SK-N-SH treated with all-trans-retinoic acid at 6 μM for 48 hours (cell line): ENCODE measurements around the gene SLC4A4.

Experiments used
- GLIS3 ChIP-seq: fragments of 250-450 bp; sonication (Bioruptor Pico); IDR thresholded peaks from 2 replicates; pipeline ENCODE4 v1.5.0; 2020; ENCODE audit warnings: mild to moderate bottlenecking, moderate library complexity
- ISL1 ChIP-seq: fragments of 250-450 bp; sonication (Bioruptor Pico); IDR thresholded peaks from 2 replicates; pipeline ENCODE4 v2.1.2; 2022; ENCODE audit warnings: mild to moderate bottlenecking, moderate library complexity
- PATZ1 ChIP-seq: fragments of 250-450 bp; sonication (Bioruptor Pico); IDR thresholded peaks from 2 replicates; pipeline ENCODE4 v1.8.0; 2020; ENCODE audit warnings: mild to moderate bottlenecking, moderate library complexity, borderline replicate concordance
- POU6F1 ChIP-seq: fragments of 250-450 bp; sonication (Bioruptor Pico); IDR thresholded peaks from 2 replicates; pipeline ENCODE4 v1.8.0; 2021; ENCODE audit warnings: low read depth, mild to moderate bottlenecking, moderate library complexity, borderline replicate concordance
- RARB ChIP-seq: fragments of 250-450 bp; sonication (Bioruptor Pico); IDR thresholded peaks from 2 replicates; pipeline ENCODE4 v1.8.0; 2021; ENCODE audit warnings: mild to moderate bottlenecking, moderate library complexity
- TCF4 ChIP-seq: fragments of 250-450 bp; sonication (Bioruptor Pico); IDR thresholded peaks from 2 replicates; pipeline ENCODE4 v1.8.0; 2021; ENCODE audit warnings: mild to moderate bottlenecking, moderate library complexity, borderline replicate concordance
- TOX ChIP-seq: fragments of 250-450 bp; sonication (Bioruptor Pico); IDR thresholded peaks from 2 replicates; pipeline ENCODE4 v1.8.0; 2021; ENCODE audit warnings: mild to moderate bottlenecking, moderate library complexity, borderline replicate concordance
- ZNF8 ChIP-seq: fragments of 450-650 bp; formaldehyde crosslinking; IDR thresholded peaks from 2 replicates; pipeline ENCODE4 v1.5.0; 2020; ENCODE audit warnings: mild to moderate bottlenecking, moderate library complexity
- TF ChIP-seq, protein P1 (sequence below): fragments of 250-450 bp; sonication (Bioruptor Pico); IDR thresholded peaks from 2 replicates; pipeline ENCODE4 v1.5.0; 2020; ENCODE audit warnings: mild to moderate bottlenecking, moderate library complexity
- TF ChIP-seq, protein P2 (sequence below): fragments of 250-450 bp; sonication (Bioruptor Pico); IDR thresholded peaks from 2 replicates; pipeline ENCODE4 v1.5.1; 2020; ENCODE audit warnings: low read depth, mild to moderate bottlenecking, moderate library complexity

DNA sequence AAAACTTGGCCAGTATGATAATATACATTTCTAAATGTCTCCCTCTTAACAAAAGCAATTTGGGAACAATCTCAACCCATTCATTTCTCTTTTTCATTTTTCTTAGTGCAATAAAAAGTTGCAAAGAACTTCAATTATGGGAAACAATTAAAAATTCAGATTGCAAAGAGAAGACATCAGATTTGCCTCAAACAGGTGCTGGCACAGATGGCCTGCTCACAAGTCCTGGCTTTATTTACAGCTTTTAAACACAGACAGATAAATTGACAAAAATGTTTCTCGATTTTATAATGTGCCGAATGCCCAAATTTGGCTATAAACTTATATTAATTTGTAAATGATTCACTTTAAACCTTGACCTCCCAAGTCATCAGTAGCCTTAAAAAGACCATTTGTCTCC is 28.7 kb downstream of the SLC4A4 start:
- TF ChIP-seq RARB (no peak), GLIS3 (CRISPR knock-in tag) (no peak), PATZ1 (CRISPR knock-in tag) (no peak), ISL1 (CRISPR knock-in tag) (no peak), TOX (CRISPR knock-in tag) (no peak), TCF4 (CRISPR knock-in tag) (no peak), POU6F1 (CRISPR knock-in tag) (no peak), ZNF8 (CRISPR knock-in tag) (no peak)
- TF ChIP-seq, protein P1, sequence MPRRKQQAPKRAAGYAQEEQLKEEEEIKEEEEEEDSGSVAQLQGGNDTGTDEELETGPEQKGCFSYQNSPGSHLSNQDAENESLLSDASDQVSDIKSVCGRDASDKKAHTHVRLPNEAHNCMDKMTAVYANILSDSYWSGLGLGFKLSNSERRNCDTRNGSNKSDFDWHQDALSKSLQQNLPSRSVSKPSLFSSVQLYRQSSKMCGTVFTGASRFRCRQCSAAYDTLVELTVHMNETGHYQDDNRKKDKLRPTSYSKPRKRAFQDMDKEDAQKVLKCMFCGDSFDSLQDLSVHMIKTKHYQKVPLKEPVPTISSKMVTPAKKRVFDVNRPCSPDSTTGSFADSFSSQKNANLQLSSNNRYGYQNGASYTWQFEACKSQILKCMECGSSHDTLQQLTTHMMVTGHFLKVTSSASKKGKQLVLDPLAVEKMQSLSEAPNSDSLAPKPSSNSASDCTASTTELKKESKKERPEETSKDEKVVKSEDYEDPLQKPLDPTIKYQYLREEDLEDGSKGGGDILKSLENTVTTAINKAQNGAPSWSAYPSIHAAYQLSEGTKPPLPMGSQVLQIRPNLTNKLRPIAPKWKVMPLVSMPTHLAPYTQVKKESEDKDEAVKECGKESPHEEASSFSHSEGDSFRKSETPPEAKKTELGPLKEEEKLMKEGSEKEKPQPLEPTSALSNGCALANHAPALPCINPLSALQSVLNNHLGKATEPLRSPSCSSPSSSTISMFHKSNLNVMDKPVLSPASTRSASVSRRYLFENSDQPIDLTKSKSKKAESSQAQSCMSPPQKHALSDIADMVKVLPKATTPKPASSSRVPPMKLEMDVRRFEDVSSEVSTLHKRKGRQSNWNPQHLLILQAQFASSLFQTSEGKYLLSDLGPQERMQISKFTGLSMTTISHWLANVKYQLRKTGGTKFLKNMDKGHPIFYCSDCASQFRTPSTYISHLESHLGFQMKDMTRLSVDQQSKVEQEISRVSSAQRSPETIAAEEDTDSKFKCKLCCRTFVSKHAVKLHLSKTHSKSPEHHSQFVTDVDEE (CRISPR knock-in tag), result no peak
- TF ChIP-seq, protein P2, sequence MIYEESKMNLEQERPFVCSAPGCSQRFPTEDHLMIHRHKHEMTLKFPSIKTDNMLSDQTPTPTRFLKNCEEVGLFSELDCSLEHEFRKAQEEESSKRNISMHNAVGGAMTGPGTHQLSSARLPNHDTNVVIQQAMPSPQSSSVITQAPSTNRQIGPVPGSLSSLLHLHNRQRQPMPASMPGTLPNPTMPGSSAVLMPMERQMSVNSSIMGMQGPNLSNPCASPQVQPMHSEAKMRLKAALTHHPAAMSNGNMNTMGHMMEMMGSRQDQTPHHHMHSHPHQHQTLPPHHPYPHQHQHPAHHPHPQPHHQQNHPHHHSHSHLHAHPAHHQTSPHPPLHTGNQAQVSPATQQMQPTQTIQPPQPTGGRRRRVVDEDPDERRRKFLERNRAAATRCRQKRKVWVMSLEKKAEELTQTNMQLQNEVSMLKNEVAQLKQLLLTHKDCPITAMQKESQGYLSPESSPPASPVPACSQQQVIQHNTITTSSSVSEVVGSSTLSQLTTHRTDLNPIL (CRISPR knock-in tag), result no peak
